ENCODE data around the gene PIK3AP1.

DNA sequence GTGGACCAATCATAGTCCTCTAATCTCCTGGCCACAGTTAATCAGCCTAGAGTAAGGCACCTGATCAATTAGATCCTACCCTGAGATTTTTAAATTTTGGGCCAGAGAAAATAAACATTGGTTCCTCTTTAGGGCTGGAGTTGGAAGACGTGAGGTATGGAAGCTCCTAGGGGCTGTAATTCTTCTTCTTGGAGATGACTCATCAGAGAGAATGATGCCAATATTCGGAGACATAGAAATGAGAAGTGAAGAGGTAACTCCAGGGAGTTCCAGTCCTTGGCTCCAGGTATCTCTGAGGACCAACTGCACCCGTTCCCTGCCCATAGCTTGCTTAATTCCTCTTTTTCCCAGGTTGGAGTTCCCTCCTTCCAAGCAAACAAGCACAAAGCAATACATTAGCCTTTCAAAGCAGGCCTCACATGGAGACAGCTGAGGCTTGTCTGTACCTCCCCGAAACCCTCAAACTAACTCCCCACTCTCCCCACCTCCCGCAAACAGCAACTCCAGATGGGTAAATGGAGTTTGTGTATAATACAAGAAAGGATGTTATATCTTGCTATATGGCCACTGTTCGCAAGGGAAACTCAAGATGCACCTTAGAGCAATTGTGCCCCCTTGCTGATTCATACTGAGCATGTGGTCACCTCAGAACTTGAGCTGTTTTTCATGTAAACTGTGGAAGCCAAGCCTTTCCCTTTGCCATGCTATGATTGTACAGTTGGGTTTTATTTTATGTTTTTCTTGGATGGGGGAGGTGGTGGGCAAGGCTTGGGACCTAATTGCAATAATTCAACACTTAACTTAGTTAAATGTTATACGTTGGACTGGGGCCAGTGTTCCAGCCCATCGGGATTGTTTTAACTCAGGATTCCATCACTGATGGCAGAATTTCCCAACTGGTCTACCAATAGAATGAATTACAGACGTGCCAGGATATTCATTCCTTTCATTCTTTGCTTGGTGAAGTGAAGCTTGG lies 29.3 kb downstream of the PIK3AP1 start:
- TF ChIP-seq, protein P1, sequence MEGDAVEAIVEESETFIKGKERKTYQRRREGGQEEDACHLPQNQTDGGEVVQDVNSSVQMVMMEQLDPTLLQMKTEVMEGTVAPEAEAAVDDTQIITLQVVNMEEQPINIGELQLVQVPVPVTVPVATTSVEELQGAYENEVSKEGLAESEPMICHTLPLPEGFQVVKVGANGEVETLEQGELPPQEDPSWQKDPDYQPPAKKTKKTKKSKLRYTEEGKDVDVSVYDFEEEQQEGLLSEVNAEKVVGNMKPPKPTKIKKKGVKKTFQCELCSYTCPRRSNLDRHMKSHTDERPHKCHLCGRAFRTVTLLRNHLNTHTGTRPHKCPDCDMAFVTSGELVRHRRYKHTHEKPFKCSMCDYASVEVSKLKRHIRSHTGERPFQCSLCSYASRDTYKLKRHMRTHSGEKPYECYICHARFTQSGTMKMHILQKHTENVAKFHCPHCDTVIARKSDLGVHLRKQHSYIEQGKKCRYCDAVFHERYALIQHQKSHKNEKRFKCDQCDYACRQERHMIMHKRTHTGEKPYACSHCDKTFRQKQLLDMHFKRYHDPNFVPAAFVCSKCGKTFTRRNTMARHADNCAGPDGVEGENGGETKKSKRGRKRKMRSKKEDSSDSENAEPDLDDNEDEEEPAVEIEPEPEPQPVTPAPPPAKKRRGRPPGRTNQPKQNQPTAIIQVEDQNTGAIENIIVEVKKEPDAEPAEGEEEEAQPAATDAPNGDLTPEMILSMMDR (IDR thresholded peaks at IDR 0.05) = no peak
- TF ChIP-seq POLR2A (IDR thresholded peaks at IDR 0.05) = no peak
- no peak for TF ChIP-seq POLR2AphosphoS5 (IDR thresholded peaks at IDR 0.05)

All from gastroesophageal sphincter (tissue), 3 donors.